Measurements from ENCODE around the gene GSC2.

The GSC2 gene

DNA sequence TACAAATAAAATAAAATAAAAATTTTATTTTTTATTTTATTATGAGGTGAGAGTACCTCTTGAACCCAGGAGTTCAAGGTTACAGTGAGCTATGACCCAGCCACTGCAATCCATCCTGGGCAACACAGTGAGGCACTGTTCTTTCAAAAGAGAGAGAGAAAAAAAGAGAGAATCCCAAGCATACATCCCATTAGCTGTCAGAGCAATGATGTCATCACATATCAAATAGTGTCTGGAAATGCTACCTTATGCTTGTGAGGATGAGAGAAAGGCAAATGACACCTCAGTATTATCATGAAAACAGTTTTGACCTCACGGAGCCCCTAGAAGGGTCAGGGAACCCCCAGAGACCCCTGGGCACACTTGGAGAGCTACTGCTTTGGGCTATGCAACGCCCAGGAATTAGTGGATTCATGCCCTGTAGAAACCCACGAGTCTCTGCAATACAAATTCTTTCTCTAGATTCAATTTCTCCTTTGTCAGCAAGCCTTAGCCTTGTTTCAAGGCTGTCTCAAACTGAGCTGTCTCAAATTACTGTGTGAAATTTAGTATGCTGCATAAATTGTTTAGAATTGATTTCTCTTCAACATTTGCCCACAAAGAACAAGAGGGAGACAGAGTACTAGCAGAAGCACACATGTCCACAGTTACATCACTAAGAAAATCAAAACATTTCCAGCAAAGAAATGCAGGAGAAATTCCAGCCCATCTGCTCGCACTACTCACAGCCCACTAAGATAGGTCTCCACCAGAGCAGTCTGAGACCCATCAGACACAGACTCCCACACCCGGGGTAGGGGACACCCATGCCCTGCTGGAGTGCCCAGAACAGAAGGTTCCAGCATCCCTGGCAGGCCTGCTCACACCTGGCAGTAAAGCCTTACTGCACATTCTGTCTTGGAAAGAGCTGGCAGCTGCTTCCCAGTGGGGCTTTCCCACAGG is 45.9 kb downstream of the GSC2 start:
- TF ChIP-seq, protein P1, sequence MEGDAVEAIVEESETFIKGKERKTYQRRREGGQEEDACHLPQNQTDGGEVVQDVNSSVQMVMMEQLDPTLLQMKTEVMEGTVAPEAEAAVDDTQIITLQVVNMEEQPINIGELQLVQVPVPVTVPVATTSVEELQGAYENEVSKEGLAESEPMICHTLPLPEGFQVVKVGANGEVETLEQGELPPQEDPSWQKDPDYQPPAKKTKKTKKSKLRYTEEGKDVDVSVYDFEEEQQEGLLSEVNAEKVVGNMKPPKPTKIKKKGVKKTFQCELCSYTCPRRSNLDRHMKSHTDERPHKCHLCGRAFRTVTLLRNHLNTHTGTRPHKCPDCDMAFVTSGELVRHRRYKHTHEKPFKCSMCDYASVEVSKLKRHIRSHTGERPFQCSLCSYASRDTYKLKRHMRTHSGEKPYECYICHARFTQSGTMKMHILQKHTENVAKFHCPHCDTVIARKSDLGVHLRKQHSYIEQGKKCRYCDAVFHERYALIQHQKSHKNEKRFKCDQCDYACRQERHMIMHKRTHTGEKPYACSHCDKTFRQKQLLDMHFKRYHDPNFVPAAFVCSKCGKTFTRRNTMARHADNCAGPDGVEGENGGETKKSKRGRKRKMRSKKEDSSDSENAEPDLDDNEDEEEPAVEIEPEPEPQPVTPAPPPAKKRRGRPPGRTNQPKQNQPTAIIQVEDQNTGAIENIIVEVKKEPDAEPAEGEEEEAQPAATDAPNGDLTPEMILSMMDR (IDR thresholded peaks at IDR 0.05; ENCODE audit: low read depth, low read length): no peak
- no peak overlapping the region for H3K4me3 ChIP-seq (replicated peaks in 1 of 2; ENCODE audit: low read depth in 2 of 2, low read length in 2 of 2)
- DNase-seq (ENCODE audit: low read depth in 2 of 2): peak in 1 of 2 donors; percentile 17

DNA sequence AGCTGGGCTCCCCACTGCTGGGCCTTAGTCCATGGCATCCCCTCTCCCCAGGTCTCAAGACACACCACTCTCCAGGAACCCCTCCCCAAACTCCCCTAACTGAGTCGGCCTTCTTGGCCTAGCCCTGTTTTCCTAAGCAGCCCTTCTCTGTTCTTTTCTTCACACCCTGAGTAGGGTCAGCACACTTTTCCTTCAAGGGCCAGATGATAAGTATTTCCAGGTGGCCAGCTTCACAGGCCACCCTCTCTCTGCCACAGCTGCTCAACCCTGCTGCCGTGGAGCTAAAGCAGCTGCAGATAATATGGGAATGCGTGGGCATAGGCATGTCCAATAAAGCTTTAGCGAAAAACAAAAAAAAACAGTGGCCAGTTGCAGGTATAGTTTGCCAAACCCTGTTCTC is 51.9 kb downstream of the GSC2 start:
- H3K4me3 ChIP-seq (replicated peaks in 1 of 2; ENCODE audit: low read depth in 2 of 2, low read length in 2 of 2): no peak overlapping the region
- TF ChIP-seq, protein P1 (IDR thresholded peaks at IDR 0.05; ENCODE audit: low read depth, low read length): no peak
- no peak for DNase-seq (ENCODE audit: low read depth in 2 of 2)

DNA sequence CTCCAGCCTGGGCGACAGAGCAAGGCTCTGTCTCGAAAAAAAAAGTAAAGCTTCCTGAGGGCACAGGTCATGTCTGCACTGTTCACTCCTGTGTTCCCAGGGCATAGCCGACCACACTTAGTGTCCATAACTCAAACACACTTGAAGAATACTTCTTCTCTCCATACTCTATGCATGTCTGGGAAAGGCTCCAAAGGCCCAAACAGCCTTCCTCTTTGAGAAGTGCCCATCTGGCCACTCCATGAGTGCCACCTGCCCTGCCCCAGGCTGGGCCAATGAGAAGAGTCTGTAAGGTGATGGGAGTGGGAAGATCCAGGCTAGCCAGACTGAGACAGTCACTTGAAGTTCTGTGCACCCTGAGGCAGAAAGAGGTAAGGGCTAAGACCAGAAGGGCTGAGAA is 52.6 kb downstream of the GSC2 start:
- no peak for DNase-seq (ENCODE audit: low read depth in 2 of 2)
- TF ChIP-seq, protein P1 (IDR thresholded peaks at IDR 0.05; ENCODE audit: low read depth, low read length): no peak

More for the DNA sequence above, 52.6 kb downstream of the GSC2 start:
- no peak overlapping the region for H3K4me3 ChIP-seq (replicated peaks in 1 of 2; ENCODE audit: low read depth in 2 of 2, low read length in 2 of 2)
